Right hindlimb (tissue), 1 donor: ENCODE measurements around the gene DOCK3.

Source experiments
- DNase-seq: peaks from one replicate; pipeline ENCODE4 v3.0.0-alpha.2; 2018

DOCK3 gene, protein sequence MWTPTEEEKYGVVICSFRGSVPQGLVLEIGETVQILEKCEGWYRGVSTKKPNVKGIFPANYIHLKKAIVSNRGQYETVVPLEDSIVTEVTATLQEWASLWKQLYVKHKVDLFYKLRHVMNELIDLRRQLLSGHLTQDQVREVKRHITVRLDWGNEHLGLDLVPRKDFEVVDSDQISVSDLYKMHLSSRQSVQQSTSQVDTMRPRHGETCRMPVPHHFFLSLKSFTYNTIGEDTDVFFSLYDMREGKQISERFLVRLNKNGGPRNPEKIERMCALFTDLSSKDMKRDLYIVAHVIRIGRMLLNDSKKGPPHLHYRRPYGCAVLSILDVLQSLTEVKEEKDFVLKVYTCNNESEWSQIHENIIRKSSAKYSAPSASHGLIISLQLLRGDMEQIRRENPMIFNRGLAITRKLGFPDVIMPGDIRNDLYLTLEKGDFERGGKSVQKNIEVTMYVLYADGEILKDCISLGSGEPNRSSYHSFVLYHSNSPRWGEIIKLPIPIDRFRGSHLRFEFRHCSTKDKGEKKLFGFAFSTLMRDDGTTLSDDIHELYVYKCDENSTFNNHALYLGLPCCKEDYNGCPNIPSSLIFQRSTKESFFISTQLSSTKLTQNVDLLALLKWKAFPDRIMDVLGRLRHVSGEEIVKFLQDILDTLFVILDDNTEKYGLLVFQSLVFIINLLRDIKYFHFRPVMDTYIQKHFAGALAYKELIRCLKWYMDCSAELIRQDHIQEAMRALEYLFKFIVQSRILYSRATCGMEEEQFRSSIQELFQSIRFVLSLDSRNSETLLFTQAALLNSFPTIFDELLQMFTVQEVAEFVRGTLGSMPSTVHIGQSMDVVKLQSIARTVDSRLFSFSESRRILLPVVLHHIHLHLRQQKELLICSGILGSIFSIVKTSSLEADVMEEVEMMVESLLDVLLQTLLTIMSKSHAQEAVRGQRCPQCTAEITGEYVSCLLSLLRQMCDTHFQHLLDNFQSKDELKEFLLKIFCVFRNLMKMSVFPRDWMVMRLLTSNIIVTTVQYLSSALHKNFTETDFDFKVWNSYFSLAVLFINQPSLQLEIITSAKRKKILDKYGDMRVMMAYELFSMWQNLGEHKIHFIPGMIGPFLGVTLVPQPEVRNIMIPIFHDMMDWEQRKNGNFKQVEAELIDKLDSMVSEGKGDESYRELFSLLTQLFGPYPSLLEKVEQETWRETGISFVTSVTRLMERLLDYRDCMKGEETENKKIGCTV (N-terminal part only)

DNA sequence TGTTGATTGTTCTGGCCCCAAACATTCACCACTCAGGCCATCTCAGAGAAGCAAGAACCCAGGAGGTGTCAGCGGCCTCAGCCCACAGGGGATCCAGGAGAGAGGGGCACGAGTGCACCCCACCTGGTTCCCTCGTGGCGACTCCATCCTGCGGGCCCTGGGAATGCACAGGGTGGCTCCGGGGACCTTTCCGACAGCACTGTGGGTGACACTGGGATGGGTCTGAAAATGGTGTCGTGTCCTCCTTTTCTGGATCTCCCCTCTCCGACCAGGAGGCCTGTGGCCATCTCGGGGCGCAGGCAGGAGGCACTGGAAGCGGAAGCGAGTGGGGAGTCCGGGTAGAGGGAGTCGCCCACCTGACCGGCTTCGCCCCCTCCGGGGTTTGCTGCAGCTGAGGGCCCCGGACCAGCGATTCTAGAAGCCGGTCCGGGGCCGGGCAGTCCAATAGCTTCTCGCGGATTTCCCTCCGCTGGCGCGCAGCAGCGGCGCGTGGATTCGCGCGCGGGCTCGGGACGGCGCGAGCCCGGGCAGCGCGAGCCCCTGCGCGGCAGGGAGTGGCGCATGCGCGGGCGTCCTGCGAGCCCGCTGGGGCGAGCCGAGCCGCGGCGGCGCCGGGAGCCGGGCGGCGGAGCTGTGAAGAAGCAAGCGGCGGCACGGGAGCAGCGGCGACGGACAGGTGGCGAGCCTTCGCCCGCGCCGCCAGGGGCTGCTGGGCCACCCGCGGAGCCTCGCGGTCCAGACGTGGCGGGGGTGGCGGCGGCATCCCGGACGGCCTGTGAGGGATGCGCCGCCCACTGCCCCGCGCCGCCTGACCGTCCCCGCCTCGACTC is at the start of gene DOCK3:
DOCK3 (plus strand) TSS at position 579 of the 830 bp plus-strand sequence. CDS start 337 bp downstream, outside the sequence.
- peak; percentile 57 for DNase-seq

DNA sequence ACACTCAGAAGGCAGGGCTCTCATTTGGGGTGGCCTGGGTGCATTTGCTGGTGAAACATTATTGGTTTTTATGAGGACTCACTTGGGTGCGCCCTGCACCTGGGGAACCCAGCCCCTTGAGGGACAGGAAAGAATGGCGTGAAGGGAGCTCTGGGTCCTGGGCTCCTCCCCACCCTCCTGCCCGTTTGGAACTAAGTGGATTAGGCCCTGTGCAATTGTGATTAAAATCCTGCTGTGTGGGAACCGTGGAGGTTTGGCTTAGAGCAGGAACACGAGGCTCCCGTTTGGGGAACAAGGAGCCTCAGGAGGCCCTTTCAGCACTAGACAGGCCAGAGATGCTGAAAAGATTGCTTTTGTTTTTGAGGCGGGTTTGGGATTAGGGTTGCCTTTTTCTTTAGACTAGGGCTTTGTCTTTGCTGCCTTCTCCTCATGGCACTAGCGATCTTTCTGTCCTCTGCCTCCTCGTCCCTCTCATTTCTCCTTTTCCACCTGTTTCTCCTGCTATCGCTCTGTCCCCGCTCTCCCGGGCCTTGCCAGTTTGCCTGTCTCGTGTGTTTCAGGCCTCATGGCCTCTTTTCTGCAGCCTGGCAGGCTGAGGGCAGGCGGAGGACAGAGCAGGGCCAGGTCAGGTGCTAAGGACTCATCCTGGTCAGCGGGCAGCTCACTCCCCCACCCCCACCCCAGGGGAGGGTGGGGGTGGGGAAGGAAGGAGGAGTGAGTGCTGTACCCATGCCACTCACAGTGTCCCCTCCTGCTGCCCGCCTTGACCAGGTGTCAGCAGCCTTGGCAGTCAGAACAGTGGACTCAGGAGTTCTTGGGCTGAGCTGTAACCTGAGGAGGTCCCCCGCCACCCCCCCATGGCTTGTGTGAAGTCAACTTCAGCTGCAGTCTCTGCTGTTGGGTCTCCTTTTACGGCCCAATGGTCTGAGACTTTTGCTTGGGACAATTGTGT is 49.2 kb upstream of the DOCK3 start:
- no peak for DNase-seq

DNA sequence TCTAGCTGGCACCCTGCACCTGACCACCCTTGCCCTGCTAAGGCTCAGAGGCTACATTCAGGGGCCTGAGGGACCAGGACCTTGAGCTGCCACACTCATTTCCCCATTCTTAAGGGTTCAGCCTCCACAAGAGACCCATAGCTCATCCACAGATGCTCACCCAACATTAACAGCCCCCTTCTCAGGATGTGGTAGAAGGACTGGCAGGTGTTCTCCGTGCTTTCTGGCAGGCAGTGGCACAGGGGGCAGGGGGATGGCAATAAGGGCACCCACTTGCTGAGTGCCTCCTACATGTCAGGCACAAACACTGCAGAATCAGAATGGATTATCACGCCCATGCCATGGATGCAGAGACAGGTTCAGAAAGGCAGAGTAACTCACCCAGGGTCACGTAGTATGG is 48.3 kb upstream of the DOCK3 start:
- DNase-seq: no peak

DNA sequence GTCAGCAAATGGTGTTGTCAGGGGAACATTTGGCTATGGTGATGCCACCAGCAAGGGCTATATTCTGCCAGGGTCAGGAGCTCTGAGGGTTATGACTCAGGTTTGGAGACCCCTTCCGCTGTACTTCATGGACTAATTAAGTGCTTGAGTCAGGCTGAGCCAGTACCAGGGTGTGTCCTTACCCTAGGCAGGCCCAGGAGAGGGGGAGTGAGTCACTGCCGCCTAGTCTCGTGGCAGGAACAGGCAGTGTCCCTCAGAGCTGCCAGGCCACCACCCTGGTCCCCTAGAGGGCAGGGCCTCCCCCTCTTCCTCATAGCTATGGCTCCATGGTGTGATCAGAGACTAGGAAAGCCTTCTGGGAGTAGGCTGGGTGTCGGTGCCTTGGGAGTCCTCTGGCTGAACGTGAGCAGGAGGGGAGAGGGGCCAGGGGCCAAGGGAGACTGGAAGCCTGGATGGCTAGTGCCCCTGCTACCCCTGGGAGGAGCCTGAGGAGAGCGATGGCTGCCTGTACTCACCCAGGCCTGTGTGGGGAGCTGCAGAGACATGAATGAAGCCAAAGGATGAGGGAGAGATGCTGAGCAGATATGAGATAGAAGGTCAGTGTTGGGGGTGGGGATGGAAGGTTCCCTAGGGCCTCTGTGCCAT is 47.2 kb upstream of the DOCK3 start:
- DNase-seq: no peak

DNA sequence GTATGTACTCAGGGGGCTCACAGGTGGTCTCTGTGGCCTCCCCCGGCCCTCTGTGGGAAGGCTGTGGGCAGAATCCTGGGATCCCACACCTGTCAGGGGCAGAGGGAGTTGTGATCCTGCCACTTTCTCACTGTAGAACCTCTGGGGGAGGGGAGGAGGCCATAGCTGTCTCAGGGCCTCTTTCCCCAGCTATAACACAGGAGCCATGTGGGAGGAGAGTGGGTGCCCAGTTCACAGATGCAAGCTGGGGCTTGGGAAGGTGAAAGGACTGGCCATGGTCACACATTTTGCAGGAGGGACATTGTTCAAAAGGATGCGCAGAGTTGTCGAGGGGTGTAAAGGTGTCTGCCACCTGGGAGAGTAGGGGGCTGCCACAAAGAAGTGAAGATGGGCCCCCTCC is 46.1 kb upstream of the DOCK3 start:
- DNase-seq: no peak

DNA sequence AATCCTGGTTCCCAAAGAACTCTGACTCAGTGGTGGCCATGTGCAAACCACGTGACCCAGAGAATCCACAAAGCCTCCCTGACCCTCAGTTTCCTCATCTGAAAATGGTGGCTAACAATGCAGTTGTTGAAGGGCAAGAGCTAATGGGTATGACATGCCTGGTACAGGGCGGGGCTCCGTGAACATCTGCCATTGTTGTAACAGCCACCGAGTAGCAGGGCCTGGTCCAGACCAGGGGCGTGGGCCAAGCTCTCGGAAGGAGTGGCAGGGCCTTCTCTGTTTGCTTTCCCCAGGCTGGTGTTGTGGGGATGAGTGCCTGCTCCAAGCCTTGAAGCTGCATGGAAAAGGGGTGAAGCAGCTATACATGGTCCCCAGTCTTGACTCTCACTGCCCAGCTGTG is 44.3 kb upstream of the DOCK3 start:
- no peak for DNase-seq

DNA sequence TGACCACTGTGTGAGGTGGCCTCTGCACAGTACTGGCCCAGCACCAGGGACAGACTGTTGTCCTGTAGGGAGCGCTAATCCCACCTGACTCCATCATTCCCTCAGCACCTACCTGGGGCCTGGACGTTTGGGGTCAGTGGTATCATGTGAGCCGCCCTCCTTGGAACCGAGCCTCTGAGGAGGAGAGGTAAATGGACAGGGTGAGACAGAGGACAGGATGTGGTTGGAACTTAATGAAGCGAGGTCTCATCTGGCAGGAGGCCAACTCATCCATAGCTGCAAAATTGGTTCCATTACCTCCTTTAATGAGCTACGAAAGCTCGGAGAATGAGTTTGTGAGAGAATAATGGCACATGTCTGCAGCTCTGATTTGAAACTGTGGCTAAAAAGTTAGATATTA is 43.9 kb upstream of the DOCK3 start:
- no peak for DNase-seq

DNA sequence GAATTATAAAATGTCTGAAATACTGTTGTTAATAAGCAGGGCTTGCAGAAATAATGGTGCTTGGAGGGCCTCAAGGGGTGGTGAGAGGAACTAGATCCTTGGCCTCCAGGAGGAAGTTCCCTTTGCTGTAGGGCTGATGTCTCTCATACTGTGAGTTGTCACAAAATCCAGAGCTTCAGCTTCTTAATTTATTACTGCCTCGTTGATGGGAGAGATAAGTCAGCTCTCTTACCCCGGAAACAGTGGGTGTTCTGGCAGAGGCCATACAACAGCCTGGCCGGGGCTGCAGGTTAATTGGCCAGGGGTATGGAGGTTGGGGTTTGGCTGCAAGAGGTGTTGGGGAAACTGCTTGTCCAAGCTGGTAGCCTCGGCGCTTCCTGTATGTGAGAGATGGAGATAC is 42.3 kb upstream of the DOCK3 start:
- DNase-seq: no peak

DNA sequence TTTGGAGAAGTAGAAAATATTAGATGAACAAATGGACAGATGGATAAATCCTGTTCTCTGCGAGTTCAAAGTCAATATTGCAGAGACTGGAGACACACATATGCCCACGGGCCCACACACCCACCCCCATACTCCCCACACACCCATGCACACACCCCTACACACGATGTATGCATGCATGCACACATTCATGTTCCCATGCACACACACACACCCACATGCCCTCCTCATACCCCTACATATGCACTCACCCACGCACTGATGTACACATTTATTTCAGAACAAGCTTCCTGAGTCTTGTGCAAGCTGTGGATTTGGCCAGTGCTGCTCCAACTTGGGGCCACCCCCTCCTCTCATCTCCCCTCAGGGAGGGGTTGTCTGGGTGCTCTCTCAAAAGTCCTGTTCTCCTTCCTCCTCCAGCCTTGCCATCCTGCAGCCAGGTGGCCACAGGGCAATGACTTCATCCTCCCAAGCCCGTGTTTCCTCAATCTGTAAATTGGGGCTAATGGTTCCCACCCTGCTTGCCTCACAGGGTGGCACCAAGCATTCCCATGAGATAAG is 41.4 kb upstream of the DOCK3 start:
- no peak for DNase-seq

DNA sequence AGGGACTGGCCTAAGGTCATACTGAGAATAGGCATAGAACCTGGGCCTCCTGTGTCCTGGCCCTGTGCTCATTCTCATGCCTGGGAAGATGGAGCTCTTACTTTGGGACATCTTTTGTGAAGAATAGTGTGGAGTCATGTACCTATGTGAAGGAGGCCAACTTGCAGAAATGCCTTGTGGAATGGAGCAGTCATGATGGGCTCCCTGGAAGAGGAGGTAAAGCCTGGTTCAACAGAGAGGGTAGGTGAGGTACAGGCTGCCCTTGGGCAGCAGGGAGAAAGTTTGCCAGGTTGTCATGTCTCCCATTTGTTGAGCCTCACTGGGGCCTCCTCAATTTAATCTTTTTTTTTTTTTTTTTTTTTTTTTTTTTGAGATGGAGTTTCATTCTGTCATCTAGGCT is 39.7 kb upstream of the DOCK3 start:
- DNase-seq: no peak

DNA sequence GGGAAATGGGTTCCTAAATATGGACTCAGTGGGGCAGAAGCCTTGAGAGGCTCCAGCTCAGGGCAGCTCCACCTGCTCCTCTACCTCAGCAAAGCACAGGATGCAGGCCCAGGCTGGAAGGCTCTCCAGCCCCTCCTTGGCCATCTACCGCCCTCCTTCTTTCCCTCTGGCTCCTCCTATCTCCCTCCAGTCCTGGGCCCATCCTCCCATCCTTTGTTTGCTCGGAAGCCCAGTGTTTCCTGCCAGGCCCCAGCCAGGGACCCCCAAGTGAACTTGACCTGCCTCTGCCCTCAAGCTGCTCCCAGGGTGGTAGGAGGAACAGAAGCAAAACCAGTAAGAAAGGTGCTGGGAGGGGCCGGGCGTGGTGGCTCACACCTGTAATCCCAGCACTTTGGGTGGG is 37.7 kb upstream of the DOCK3 start:
- no peak for DNase-seq

DNA sequence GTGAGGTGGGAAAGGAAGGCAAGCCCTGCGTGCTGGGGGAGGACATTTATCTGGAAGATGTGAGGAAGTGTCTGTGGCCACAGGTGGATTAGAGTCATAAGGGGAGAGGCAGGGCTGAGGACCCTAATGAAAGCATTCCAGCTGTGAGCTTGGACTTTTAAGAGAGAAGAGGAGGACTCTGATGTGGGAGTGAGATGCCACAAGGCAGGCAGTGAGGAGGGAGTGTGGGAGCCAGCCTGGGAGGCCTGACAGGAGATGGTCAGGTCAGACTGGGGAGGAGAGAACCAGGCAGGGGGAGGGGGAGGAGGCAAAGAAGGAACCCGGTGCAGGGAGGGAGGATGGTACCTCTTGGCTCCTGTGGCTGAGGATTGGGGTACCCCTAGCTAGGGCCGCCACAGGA is 36.8 kb upstream of the DOCK3 start:
- DNase-seq: no peak

DNA sequence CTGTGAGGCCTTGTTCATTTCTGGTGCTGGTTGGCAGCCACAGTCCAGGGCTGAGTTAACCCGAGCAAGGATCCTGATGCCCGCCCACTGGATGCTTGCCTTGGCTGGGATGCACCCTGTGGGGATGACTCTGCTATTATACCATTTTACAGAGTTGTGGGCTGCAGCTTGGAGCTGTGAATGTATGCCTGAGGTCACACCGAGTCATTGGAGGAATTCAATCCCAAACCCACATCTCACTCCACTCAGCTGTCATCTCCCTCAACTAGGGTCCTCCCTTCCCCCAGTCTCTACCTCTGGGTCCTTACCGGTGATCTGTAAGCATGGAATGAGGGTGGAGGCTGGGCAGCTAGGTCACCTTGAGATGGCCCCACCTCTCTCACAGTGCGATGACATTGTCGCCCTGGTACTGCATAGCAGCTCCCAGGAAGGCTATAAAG is 35.7 kb upstream of the DOCK3 start:
- peak; percentile 43 for DNase-seq

DNA sequence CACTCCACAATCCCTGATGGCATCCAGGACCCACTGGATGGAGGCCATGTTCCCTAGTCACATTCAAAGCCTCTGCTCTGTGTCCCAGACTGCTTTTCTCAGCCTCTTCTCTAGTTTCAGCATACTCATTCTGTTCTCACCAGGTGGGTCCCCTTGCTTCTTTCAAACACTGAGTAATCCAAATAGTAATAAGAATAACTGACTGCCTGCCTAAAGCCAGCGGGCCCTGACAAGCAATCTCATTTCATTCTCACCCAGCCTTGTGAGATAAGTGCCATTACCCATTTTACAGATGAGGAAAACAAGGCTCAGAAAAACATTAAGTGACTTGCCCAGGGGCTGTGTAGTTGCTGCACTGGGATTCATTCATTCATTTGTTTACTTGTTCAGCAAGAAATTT is 32.3 kb upstream of the DOCK3 start:
- no peak for DNase-seq

DNA sequence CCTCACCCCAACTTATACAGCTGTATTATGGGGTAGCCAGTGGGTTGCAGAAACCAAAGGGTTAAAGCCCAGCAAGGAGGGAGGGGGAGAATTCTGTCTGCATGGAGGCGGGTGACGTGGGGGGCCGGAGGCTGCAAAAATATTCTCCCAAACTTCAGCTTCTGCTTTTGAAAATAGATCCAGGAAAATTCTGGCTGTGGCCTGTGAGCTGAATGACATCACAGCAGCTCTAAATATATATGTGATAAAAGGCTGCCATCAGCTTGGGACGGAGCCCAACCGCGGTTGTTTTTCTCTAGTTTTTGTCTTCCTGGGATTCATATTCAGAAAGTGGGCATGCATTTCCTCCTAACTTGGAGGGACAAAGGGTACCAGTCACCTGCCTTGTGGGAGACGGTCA is 30.2 kb upstream of the DOCK3 start:
- peak; percentile 49 for DNase-seq

DNA sequence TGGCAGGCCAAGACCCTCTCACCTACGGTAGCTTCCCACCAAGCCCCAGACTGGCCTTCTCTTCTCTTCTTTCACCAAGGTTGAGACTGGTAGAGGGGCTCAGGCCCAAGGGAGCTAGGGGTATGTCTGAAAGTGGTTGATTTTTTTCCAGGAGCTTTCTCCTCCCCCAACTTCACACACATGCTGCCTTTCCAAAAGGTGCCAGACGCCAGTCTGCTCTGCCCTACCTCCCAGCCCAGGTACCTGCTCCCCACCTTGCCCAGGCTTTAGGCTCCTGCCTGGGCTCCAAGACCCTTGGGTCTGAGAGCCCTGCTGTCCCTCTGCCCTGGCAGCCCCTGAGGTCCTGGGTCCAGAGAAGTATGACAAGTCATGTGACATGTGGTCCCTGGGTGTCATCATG is 29.3 kb upstream of the DOCK3 start:
- DNase-seq: no peak

DNA sequence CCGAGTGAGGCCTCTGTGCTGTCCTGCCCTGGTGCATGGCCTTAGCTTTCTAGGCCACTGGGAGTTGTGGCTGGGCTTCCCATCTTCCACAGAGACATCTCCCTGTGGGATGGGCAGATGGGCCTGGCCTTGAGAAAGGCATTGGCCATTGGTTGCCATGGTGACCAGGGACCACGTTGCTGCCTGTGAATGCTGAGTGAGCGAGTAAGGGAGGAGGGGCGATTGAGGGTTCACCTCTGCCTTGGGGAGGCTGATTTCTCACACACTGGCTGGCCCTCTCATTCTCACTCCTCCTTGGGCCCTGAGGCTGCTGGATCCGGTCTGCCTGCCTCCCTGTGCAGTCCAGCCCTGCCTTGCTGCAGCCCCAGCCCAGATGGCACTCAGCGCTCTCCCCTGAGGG is 26.4 kb upstream of the DOCK3 start:
- DNase-seq: no peak

DNA sequence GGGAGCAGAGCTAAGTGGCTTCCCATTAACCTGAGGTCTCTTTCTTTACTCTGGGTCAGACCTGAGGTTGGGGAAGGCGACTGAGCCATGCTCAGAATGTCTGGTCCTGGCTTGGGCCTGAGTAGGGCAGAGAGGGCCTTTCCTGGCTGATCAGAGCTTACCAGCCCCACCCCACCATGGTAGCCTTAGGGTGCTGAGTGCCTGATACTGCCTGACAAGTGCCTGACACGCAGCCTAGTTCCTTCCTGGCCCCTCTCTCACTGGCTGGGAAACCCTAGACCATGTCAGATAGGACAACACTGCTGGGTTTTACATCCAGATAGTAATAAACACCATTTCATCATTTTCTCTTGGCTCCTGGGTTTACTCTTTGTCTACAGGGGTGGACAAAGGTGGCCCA is 25.8 kb upstream of the DOCK3 start:
- no peak for DNase-seq

DNA sequence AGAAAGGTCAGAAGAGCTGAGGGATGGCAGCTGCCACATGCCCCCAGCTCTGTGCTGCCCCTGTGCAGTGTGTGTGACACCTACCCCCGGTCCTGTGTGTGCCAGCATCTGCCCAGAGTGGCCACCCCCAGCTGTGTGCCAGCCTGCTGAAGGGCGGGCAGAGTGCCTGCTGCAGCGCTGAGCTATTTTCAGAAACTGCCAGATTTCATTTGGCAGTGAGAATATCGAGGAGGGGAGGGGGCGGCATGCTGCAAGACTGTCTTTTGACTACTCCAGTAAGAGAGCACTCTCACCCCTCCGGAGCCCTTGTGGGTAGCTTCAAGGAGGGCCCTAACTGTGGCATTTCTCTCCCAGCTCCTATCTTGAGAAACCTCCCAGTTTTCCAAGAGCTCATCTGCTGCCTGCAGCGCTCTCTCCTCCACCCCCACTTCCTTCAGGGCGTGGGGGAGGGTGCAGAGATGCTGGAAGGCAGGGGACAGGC is 25.2 kb upstream of the DOCK3 start:
- DNase-seq: no peak

DNA sequence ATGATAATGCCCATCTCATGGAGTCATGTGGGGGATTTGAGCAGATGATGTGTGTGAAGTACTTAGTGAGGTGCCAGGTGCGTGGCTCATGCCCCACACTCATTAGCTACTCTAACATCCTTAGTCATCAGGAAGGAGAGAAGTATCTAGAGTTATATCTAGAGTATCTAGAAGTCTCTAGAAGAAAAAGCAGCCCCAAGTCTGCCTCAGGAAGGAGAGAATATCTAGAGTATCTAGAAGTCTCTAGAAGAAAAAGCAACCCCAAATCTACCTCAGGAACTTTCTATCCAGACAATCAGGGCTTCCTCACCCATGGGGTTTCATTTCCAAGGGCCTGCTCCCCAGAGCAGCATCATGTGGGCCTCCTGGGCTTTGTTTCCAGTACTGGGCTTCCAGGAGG is 24.7 kb upstream of the DOCK3 start:
- no peak for DNase-seq
